ENCODE results near the gene SEMA3C. TPM values are rescaled to one million over a fixed set of nuclear protein-coding genes. Genes with fewer than 3 reads are reported as not detected.
A peak's percentile ranks its signal among the peaks of the same experiment; 100 is the strongest.

The SEMA3C gene
- total RNA-seq, 1 donor from 2014 or later, result 496 TPM

DNA sequence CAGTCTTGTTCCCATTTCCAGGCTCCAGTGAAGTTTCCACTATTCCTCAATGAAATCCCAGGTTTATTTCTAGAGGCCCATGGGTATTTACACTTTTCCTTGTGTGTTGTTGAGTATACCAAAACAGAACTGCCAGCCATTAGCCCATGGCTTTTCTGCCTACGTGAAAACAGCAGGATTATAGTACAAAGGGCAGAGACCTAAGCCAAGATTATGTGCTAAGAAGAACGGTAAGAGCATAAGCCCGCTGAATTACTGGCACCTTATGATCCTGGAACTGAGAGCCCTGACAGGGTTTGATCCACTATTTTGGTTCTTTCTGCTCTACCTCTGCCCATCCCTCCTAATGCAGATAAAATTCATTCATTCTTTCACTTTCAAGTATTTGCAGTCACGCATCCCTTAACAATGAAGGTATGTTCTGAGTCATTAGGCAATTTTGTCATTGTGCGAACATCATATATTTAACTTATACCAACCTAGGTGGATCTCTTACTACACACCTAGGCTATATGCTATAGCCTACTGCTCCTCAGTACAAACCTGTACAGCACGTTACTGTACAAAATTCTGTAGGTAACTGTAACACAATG lies 16.0 kb downstream of the SEMA3C start:
- TF ChIP-seq, protein P1, sequence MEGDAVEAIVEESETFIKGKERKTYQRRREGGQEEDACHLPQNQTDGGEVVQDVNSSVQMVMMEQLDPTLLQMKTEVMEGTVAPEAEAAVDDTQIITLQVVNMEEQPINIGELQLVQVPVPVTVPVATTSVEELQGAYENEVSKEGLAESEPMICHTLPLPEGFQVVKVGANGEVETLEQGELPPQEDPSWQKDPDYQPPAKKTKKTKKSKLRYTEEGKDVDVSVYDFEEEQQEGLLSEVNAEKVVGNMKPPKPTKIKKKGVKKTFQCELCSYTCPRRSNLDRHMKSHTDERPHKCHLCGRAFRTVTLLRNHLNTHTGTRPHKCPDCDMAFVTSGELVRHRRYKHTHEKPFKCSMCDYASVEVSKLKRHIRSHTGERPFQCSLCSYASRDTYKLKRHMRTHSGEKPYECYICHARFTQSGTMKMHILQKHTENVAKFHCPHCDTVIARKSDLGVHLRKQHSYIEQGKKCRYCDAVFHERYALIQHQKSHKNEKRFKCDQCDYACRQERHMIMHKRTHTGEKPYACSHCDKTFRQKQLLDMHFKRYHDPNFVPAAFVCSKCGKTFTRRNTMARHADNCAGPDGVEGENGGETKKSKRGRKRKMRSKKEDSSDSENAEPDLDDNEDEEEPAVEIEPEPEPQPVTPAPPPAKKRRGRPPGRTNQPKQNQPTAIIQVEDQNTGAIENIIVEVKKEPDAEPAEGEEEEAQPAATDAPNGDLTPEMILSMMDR (IDR thresholded peaks at IDR 0.05; ENCODE audit: unreplicated experiment), result no peak
- no peaks in the 10 kb centered on the region for H3K9me3 Mint-ChIP-seq
- H3K36me3 Mint-ChIP-seq, result peaks cover 10% of the 10 kb centered on the region
- no peak overlapping the region for H3K27ac Mint-ChIP-seq
- H3K4me1 Mint-ChIP-seq, result peaks cover 28% of the 10 kb centered on the region
- DNase-seq (ENCODE audit: low spot score in 2 of 2, unreplicated experiment in 2 of 2), result no peak
- no peak overlapping the region for H3K4me3 Mint-ChIP-seq
- H3K27me3 Mint-ChIP-seq (ENCODE audit: low read depth), result no peaks in the 10 kb centered on the region

DNA sequence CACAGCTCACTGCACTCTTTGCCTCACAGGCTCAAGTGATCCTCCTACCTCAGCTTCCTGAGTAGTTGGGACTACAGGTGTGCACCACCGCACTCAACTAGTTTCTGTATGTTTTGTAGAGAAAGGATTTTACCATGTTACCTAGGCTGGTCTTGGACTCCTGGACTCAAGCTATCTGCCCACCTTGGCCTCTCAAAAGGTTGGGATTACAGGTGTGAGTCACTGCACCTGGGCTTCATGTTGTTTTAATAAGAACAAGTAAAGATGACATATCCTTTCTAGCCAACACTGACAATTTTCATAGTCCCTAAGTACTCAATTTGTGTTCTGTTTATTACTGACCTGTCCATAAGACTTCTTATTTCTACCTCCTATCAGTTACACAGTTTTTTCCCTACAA lies 16.8 kb downstream of the SEMA3C start:
- TF ChIP-seq, protein P1 (IDR thresholded peaks at IDR 0.05; ENCODE audit: unreplicated experiment), result no peak
- peak overlapping the region; percentile 59 for H3K27ac Mint-ChIP-seq
- DNase-seq (ENCODE audit: low spot score in 2 of 2, unreplicated experiment in 2 of 2), result no peak
- H3K27me3 Mint-ChIP-seq (ENCODE audit: low read depth), result no peaks in the 10 kb centered on the region
- H3K4me3 Mint-ChIP-seq, result no peak overlapping the region
- H3K9me3 Mint-ChIP-seq, result no peaks in the 10 kb centered on the region
- H3K4me1 Mint-ChIP-seq, result peaks cover 25% of the 10 kb centered on the region
- peaks cover 14% of the 10 kb centered on the region for H3K36me3 Mint-ChIP-seq

DNA sequence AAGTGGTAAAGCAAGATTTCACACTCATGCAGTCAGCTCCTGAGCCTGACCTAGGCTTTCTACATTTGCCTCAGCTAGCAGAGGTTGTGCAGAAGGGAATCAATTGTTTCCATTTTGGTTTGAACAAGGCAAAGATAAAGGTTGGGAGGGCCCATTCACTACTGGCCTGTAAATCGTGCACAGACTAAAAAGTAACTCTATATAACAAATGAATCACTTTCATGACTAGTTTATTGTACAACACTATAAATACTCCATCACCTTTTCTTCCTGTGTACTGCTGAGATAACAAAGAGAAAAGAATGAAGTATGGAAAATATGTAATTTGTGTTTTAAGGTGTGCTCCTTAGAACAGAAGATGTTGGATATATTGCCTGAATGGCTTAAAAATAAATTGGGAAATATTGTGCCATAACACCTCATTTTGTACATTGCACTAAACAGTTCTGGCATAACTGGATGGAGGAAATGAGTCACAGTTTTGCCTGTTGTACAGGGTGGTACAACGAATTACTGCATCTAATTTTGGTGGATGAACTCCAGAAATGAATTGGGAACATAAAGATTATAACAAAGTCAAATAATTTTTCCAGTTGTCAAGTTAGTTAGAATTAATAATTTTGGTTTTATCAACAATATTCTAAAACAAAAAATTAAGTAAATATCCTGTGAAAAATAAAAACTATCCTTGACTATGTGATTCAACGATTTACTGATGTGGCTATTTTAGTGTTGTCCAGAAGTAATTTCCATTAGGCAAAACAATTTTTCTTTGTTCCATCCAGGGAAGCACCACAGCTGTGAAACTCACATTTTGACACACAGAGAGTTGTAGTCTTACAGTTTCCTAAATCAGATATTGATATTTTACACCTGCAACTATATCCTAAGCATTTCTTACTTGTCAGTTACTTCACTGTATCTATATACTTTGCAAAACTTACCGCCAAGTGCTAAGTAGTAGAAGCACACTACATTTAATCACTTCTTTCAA lies 18.0 kb downstream of the SEMA3C start:
- peak overlapping the region; percentile 9 for H3K27ac Mint-ChIP-seq
- no peaks in the 10 kb centered on the region for H3K27me3 Mint-ChIP-seq (ENCODE audit: low read depth)
- TF ChIP-seq, protein P1 (IDR thresholded peaks at IDR 0.05; ENCODE audit: unreplicated experiment), result no peak

DNA sequence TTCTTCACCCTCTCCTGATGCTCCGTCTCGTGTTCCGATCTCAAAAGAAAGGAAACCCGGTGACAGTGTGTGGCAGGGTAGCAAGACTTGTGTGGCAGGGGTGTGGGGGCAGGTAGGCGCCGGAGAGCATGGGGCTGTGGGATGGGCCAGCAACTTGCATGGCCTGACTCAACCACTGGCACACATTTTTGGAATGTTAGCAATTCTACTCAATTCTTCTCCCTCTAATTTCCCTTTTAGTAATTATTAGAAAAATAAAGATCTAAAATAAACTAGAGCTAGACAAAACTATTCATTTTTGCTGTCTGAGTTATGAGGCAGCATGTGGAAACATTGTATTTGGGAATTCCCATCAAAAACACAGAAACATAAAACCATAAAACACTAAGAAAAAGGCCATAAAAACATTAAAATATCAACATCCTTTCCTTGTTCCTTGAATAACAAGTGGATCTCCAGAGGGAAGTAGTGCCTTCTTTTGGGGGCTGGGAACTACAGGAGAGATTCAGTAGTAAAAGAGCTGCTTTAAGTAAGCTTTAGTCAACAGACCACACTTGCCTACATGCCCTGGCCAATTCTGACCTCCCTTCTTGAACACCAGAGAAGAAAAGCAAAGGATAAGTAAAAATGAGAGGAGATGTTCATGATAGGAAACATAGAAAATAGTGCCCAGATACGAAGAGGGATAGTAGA lies 21.8 kb downstream of the SEMA3C start:
- TF ChIP-seq, protein P1 (IDR thresholded peaks at IDR 0.05; ENCODE audit: unreplicated experiment), result no peak
- Mint-ChIP-seq H3K27me3 (ENCODE audit: low read depth) (no peaks in the 10 kb centered on the region), H3K9me3 (no peaks in the 10 kb centered on the region), H3K4me1 (peaks cover 37% of the 10 kb centered on the region), H3K4me3 (no peak overlapping the region), H3K36me3 (peaks cover 9% of the 10 kb centered on the region), H3K27ac (peak overlapping the region; percentile 74)
- no peak for DNase-seq (ENCODE audit: low spot score in 2 of 2, unreplicated experiment in 2 of 2)

More for the DNA sequence above, 18.0 kb downstream of the SEMA3C start:
- no peak for DNase-seq (ENCODE audit: low spot score in 2 of 2, unreplicated experiment in 2 of 2)
- H3K36me3 Mint-ChIP-seq, result peaks cover 20% of the 10 kb centered on the region
- peaks cover 25% of the 10 kb centered on the region for H3K4me1 Mint-ChIP-seq
- H3K4me3 Mint-ChIP-seq, result no peak overlapping the region
- H3K9me3 Mint-ChIP-seq, result no peaks in the 10 kb centered on the region

DNA sequence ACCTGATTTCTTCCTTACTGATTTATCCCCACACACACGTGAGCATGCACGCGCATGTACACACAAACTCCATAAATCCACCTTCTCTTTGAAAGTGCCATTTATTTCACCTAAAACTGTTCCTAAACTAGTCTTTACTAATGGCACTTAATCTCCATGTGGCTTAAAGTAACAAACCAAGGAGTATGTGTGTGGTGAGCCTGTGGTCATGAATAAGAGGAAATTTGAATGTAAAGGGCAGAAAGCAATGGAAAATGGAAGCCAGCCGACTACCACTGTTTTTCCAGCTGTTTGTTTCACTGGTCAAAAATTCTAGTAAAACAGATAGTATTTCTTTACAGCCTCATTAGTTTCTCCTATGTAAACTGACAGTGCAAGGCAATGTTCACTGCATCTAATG lies 23.8 kb downstream of the SEMA3C start:
- Mint-ChIP-seq H3K4me1 (peaks cover 53% of the 10 kb centered on the region), H3K36me3 (peaks cover 9% of the 10 kb centered on the region), H3K27ac (peak overlapping the region; percentile 31), H3K27me3 (ENCODE audit: low read depth) (no peaks in the 10 kb centered on the region), H3K9me3 (no peaks in the 10 kb centered on the region), H3K4me3 (no peak overlapping the region)
- TF ChIP-seq, protein P1 (IDR thresholded peaks at IDR 0.05; ENCODE audit: unreplicated experiment), result no peak
- DNase-seq (ENCODE audit: low spot score in 2 of 2, unreplicated experiment in 2 of 2), result no peak
